HUES48 (cell line): ENCODE results near the gene SDCBP2.

Experiments
- H3K27ac ChIP-seq: one replicate; pipeline ENCODE4 v1.7.0; 2013; ENCODE audit warnings: low read depth, low read length, inconsistent platforms
- H3K27me3 ChIP-seq: 2 replicates; pipeline ENCODE4 v1.6.1; 2013; ENCODE audit warnings: mild to moderate bottlenecking, low read length; ENCODE audit not compliant: control insufficient read depth, insufficient read depth
- H3K36me3 ChIP-seq: 2 replicates; pipeline ENCODE4 v1.6.1; 2013; ENCODE audit warnings: low read length; ENCODE audit not compliant: control insufficient read depth, insufficient read depth
- H3K4me1 ChIP-seq: 2 replicates; pipeline ENCODE4 v1.6.1; 2013; ENCODE audit warnings: mild to moderate bottlenecking, low read length; ENCODE audit not compliant: control insufficient read depth, insufficient read depth
- H3K4me3 ChIP-seq: 2 replicates; pipeline ENCODE4 v1.5.1; 2013; ENCODE audit warnings: mild to moderate bottlenecking, low read depth, low read length
- H3K9ac ChIP-seq: 2 replicates; pipeline ENCODE4 v1.6.1; 2013; ENCODE audit warnings: mild to moderate bottlenecking, low read depth, low read length, moderate library complexity
- H3K9me3 ChIP-seq: 2 replicates; pipeline ENCODE4 v1.6.1; 2013; ENCODE audit warnings: low read length; ENCODE audit not compliant: control insufficient read depth, insufficient read depth

The SDCBP2 gene

DNA sequence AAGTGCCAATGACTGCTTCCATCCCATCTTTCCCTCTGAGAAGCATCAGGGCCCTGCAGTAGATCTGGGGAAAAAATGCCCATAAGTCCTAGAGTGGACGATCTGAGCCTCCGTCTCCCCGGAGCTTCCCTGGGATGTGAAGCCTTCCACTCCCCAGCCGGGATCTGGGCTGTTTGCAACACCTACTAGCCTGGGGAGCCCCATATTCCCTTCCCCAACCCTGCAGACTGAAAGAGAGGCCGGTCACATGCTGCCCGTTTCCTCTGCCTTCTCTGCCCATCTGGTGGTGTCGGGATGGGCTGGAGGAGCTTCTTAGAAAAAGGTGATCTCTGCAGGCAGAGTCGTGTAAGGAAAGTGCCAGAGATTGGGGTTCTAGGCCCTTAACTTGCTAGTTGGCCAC is 61.8 kb downstream of the SDCBP2 start:
- Histone ChIP-seq H3K27ac (no peak overlapping the region), H3K9ac (no peak overlapping the region), H3K36me3 (no peaks in the 10 kb centered on the region), H3K4me3 (peak overlapping the region; percentile 66), H3K4me1 (peaks cover 12% of the 10 kb centered on the region), H3K9me3 (no peaks in the 10 kb centered on the region), H3K27me3 (peaks cover 5% of the 10 kb centered on the region)

DNA sequence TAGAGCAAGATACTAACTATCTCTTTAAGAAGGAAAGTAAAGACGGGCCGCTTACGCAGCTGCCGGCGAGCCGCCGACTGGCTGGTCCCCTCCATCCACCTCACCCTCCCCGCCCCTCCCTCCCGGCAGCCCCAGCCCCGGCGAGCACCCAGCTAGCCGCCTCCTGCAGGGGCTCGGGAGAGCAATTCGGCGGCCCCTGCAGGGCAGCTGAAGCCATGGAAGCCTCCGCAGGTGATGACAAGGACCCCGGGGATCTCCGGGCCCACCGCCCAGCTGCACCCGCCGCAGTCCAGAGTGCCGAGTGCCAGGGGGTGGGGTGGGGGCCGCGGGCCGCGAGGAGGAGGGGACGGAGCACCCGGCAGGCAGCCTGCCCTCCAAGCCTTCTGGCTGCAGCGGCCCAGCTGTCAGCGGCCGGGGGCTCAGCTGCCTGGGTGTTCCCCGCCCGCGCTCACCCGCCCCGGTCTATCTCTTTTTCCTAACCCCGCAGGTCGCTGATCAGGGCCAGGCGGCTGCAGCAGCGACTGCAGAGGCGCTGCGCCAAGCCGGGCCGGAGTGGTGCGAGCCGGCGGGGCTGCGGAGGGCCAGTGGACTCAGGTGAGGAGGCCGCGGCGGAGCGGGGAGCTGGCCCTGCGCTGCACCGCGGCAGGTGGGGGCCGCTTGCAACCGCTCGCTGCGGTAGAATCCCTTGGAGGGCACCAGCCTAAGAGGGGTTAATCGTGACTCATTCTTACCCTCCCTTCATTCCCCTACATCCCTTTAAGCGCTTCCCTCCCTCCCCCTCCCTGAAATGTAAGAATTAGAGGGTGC is 62.6 kb downstream of the SDCBP2 start, which contains the start of gene SNPH:
TSS of gene SNPH (plus strand) at position 128 of the 807 bp plus-strand sequence. CDS start 29,946 bp downstream, outside the sequence.
- Histone ChIP-seq H3K9me3 (no peaks in the 10 kb centered on the region), H3K9ac (no peak within 1 kb of the TSS), H3K27ac (peak within 1 kb of the TSS; percentile 33), H3K4me1 (peaks cover 12% of the 10 kb centered on the region), H3K27me3 (peaks cover 5% of the 10 kb centered on the region), H3K4me3 (peak within 1 kb of the TSS; percentile 66), H3K36me3 (no peaks in the 10 kb centered on the region)

DNA sequence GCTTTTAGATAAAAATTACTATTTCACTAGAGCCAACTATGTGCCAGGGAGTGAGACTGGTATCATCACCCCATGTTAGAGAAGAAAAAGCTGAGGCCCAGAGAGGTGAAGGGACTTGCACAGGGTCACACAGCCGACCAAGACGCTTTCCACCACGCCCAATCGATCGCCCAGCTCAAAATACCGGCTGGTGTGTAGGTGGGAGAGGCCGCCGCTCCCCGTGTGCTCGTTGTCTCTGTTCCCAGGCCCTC is 63.1 kb downstream of the SDCBP2 start:
- Histone ChIP-seq H3K4me1 (peaks cover 12% of the 10 kb centered on the region), H3K9ac (no peak overlapping the region), H3K9me3 (no peaks in the 10 kb centered on the region), H3K27ac (no peak overlapping the region), H3K4me3 (peak overlapping the region; percentile 66), H3K36me3 (no peaks in the 10 kb centered on the region), H3K27me3 (peaks cover 5% of the 10 kb centered on the region)

DNA sequence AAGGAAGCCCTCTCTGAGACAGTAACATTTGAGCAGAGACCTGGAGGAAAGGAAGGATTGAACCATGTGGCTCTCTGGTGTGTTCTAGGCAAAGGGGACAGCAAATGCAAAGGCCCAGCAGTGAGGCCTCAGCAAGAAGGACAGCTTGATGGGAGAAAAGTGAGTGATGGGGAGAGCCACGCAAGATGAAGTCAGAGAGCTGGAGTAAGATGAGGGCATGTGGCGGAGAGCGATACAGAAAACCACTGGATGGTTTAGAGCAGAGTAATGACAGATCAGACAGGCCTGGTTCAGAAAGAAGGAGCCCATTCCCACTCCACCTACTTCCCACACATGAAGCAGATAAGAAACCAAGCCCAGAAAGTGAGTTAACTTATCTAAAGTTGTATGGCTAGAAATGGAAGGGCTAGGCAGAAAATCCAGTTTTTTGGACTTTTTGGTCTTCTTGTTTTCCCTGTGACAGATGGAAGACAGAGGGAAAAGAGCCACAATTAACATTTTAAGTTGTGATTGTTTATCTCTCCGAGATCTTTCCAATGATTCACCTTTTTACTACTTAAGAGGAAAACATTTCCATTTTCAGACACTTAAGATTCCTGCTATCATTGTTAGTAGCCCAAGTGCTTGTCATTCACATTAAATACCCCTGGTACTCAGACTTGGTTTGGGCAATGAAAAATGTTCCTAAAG is 63.6 kb downstream of the SDCBP2 start:
- Histone ChIP-seq H3K9me3 (no peaks in the 10 kb centered on the region), H3K4me1 (peaks cover 12% of the 10 kb centered on the region), H3K4me3 (peak overlapping the region; percentile 66), H3K27ac (no peak overlapping the region), H3K9ac (no peak overlapping the region), H3K27me3 (peaks cover 5% of the 10 kb centered on the region), H3K36me3 (no peaks in the 10 kb centered on the region)

DNA sequence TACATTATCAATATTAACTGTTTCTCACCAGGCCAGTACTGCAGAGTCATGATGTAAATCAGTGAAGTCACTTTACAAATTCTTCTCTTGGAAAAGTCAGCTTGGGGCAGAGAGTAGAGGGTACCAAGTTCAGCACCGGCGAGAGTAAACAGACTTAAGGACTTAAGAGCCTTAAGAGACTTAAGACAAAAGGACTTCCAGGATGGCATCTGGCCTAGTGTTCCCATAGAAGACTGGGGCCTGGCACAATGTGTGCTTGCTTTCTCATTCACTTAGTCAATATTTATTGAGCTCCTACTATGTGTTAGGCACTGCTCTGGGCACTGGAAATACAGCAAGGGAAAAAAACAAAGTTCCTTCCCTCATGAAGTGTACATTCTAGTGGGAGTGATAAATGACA is 64.2 kb downstream of the SDCBP2 start:
- Histone ChIP-seq H3K36me3 (no peaks in the 10 kb centered on the region), H3K4me3 (no peak overlapping the region), H3K9me3 (no peaks in the 10 kb centered on the region), H3K27me3 (peaks cover 5% of the 10 kb centered on the region), H3K27ac (no peak overlapping the region), H3K9ac (no peak overlapping the region), H3K4me1 (peaks cover 12% of the 10 kb centered on the region)

DNA sequence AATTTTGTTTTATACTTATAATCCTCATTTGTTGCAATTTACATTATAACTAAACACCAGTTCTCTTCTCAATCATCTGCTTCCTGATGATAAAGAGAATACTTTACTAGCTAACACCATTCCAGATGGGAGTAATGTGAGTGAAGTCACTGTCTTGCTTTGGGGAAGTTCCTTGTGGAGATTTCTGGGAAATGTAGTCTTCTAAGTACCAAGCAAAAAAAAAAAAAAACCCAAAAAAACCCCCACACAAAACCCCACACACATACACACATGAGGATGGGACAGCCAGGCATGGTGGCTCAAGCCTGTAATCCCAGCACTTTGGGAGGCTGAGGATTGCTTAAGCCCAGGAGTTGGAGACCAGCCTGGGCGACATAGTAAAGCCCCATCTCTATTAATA is 65.1 kb downstream of the SDCBP2 start:
- Histone ChIP-seq H3K4me3 (no peak overlapping the region), H3K4me1 (peaks cover 12% of the 10 kb centered on the region), H3K9me3 (no peaks in the 10 kb centered on the region), H3K36me3 (no peaks in the 10 kb centered on the region), H3K27me3 (peaks cover 5% of the 10 kb centered on the region), H3K27ac (no peak overlapping the region), H3K9ac (no peak overlapping the region)
